ENCODE measurements around the gene C4orf50. TPM values are rescaled to one million over a fixed set of nuclear protein-coding genes. Genes with fewer than 3 reads are reported as not detected.

Gene C4orf50
- total RNA-seq, 1 donor from 2014 or later, result 0.16 TPM

DNA sequence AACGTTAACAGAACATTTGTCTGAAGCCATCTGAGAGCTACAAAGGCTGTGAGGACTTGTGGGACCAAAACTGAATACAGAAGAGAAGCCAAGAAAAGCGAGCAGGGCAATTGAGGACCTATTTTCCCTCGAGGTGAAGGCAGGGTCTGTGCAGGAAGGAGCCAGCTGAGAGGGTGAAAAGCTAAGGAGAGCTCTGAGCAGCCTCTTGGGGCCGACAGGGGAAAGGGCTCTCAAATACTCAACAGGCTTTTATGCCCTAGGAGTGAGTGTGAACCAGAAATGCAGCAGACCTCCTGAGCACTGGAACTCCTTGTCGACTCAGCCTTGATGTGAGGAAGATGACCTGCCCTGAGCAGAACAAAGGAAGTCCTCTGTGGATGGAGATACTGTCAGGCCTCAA is 54.2 kb downstream of the C4orf50 start:
- H3K27me3 Mint-ChIP-seq (ENCODE audit: low read depth, unreplicated experiment), result peaks cover 73% of the 10 kb centered on the region

DNA sequence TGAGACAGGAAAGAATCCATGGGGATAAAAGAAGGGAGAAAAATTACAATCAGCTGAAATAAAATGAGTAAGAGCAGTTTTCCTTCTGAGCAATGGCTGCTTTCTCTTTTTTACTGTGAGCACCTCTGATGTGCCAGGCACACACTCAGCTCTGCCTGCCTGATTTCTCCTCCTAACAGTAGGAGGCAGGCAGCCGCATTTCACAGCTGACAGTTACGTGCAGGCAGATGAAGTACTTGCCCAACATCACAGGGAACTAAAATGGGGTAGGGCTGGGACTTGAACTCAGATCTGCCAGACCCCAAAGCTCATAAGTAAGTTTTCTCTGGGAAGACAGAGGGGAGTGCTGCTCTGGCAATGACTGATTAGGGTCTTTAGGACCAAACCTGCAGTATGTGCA is 54.6 kb downstream of the C4orf50 start:
- H3K9me3 Mint-ChIP-seq (ENCODE audit: unreplicated experiment), result peaks cover 3% of the 10 kb centered on the region
- Histone ChIP-seq H3K36me3 (ENCODE audit: insufficient read depth, low read length) (no peaks in the 10 kb centered on the region), H3K27ac (ENCODE audit: low read depth, low read length) (no peak overlapping the region), H4K20me1 (ENCODE audit: insufficient read depth, low read length) (no peaks in the 10 kb centered on the region), H3K9me3 (ENCODE audit: insufficient read depth, low read depth, low read length) (no peaks in the 10 kb centered on the region), H3K27me3 (ENCODE audit: insufficient read depth, low read length) (peaks cover 12% of the 10 kb centered on the region), H2AFZ (ENCODE audit: low read depth, low read length) (no peak overlapping the region), H3K4me1 (ENCODE audit: insufficient read depth, low read length) (no peaks in the 10 kb centered on the region), H3K4me2 (ENCODE audit: low read length) (no peak overlapping the region), H3K79me2 (ENCODE audit: insufficient read depth, low read length) (no peaks in the 10 kb centered on the region), H3K9ac (ENCODE audit: low read length) (no peak overlapping the region), H3K4me3 (ENCODE audit: insufficient read depth, low read depth, low read length) (no peak overlapping the region)
- H3K27me3 Mint-ChIP-seq (ENCODE audit: low read depth, unreplicated experiment), result peaks cover 73% of the 10 kb centered on the region
- no peak overlapping the region for H3K4me3 Mint-ChIP-seq (ENCODE audit: unreplicated experiment)
- no peaks in the 10 kb centered on the region for H3K4me1 Mint-ChIP-seq (ENCODE audit: low read depth, unreplicated experiment)
- H3K27ac Mint-ChIP-seq (ENCODE audit: unreplicated experiment), result no peak overlapping the region
- DNase-seq (ENCODE audit: low read depth) (no peak), FAIRE-seq (no peak)
- H3K36me3 Mint-ChIP-seq (ENCODE audit: low read depth, unreplicated experiment), result no peaks in the 10 kb centered on the region
- TF ChIP-seq EZH2 (IDR thresholded peaks at IDR 0.05; ENCODE audit: insufficient read depth, low read length), result no peak
- TF ChIP-seq, protein P1, sequence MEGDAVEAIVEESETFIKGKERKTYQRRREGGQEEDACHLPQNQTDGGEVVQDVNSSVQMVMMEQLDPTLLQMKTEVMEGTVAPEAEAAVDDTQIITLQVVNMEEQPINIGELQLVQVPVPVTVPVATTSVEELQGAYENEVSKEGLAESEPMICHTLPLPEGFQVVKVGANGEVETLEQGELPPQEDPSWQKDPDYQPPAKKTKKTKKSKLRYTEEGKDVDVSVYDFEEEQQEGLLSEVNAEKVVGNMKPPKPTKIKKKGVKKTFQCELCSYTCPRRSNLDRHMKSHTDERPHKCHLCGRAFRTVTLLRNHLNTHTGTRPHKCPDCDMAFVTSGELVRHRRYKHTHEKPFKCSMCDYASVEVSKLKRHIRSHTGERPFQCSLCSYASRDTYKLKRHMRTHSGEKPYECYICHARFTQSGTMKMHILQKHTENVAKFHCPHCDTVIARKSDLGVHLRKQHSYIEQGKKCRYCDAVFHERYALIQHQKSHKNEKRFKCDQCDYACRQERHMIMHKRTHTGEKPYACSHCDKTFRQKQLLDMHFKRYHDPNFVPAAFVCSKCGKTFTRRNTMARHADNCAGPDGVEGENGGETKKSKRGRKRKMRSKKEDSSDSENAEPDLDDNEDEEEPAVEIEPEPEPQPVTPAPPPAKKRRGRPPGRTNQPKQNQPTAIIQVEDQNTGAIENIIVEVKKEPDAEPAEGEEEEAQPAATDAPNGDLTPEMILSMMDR (IDR thresholded peaks at IDR 0.05; ENCODE audit: insufficient read depth, low read depth, low read length), result no peak

More for the DNA sequence above, 54.2 kb downstream of the C4orf50 start:
- Mint-ChIP-seq H3K4me1 (ENCODE audit: low read depth, unreplicated experiment) (no peaks in the 10 kb centered on the region), H3K36me3 (ENCODE audit: low read depth, unreplicated experiment) (no peaks in the 10 kb centered on the region), H3K4me3 (ENCODE audit: unreplicated experiment) (no peak overlapping the region), H3K9me3 (ENCODE audit: unreplicated experiment) (peaks cover 3% of the 10 kb centered on the region), H3K27ac (ENCODE audit: unreplicated experiment) (no peak overlapping the region)
- no peak for FAIRE-seq
- no peaks in the 10 kb centered on the region for H3K79me2 ChIP-seq (ENCODE audit: insufficient read depth, low read length)
- TF ChIP-seq, protein P1 (IDR thresholded peaks at IDR 0.05; ENCODE audit: insufficient read depth, low read depth, low read length), result no peak
- TF ChIP-seq EZH2 (IDR thresholded peaks at IDR 0.05; ENCODE audit: insufficient read depth, low read length), result no peak
- no peaks in the 10 kb centered on the region for H3K9me3 ChIP-seq (ENCODE audit: insufficient read depth, low read depth, low read length)
- H3K4me1 ChIP-seq (ENCODE audit: insufficient read depth, low read length), result no peaks in the 10 kb centered on the region
- H3K36me3 ChIP-seq (ENCODE audit: insufficient read depth, low read length), result no peaks in the 10 kb centered on the region
- DNase-seq (ENCODE audit: low read depth), result no peak
- H3K27ac ChIP-seq (ENCODE audit: low read depth, low read length), result no peak overlapping the region
- no peaks in the 10 kb centered on the region for H4K20me1 ChIP-seq (ENCODE audit: insufficient read depth, low read length)
- no peak overlapping the region for H3K9ac ChIP-seq (ENCODE audit: low read length)
- no peak overlapping the region for H3K4me3 ChIP-seq (ENCODE audit: insufficient read depth, low read depth, low read length)
- peaks cover 10% of the 10 kb centered on the region for H3K27me3 ChIP-seq (ENCODE audit: insufficient read depth, low read length)
- no peak overlapping the region for H2AFZ ChIP-seq (ENCODE audit: low read depth, low read length)
- no peak overlapping the region for H3K4me2 ChIP-seq (ENCODE audit: low read length)

DNA sequence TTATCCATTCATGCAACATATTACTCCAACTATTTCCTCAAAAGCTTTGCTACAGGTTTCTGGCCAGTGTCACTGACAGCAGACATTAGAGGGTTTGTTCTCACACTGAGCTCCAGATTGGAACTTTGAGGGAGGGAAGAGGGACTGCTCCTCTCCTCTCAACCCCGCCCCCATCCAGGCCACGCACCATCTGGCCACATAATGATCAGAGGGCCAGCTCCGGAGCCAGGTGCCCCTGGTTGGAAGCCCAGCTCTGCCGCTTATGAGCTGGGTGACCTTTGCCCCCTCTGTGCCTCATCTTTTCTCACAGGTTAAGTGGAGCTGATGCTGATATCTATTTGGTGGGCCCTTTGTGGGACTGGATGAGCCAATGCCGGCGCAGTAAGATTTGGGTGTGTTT is 55.8 kb downstream of the C4orf50 start:
- Histone ChIP-seq H4K20me1 (ENCODE audit: insufficient read depth, low read length) (no peaks in the 10 kb centered on the region), H3K4me2 (ENCODE audit: low read length) (no peak overlapping the region), H3K4me1 (ENCODE audit: insufficient read depth, low read length) (no peaks in the 10 kb centered on the region), H3K79me2 (ENCODE audit: insufficient read depth, low read length) (no peaks in the 10 kb centered on the region), H3K9me3 (ENCODE audit: insufficient read depth, low read depth, low read length) (no peaks in the 10 kb centered on the region), H3K9ac (ENCODE audit: low read length) (no peak overlapping the region), H3K27me3 (ENCODE audit: insufficient read depth, low read length) (peaks cover 12% of the 10 kb centered on the region), H3K27ac (ENCODE audit: low read depth, low read length) (no peak overlapping the region), H2AFZ (ENCODE audit: low read depth, low read length) (no peak overlapping the region), H3K4me3 (ENCODE audit: insufficient read depth, low read depth, low read length) (no peak overlapping the region), H3K36me3 (ENCODE audit: insufficient read depth, low read length) (no peaks in the 10 kb centered on the region)
- Mint-ChIP-seq H3K9me3 (ENCODE audit: unreplicated experiment) (peaks cover 7% of the 10 kb centered on the region), H3K4me1 (ENCODE audit: low read depth, unreplicated experiment) (no peaks in the 10 kb centered on the region), H3K36me3 (ENCODE audit: low read depth, unreplicated experiment) (no peaks in the 10 kb centered on the region), H3K4me3 (ENCODE audit: unreplicated experiment) (no peak overlapping the region), H3K27me3 (ENCODE audit: low read depth, unreplicated experiment) (peaks cover 67% of the 10 kb centered on the region), H3K27ac (ENCODE audit: unreplicated experiment) (no peak overlapping the region)
- TF ChIP-seq, protein P1 (IDR thresholded peaks at IDR 0.05; ENCODE audit: insufficient read depth, low read depth, low read length), result no peak
- no peak for TF ChIP-seq EZH2 (IDR thresholded peaks at IDR 0.05; ENCODE audit: insufficient read depth, low read length)
- FAIRE-seq (no peak), DNase-seq (ENCODE audit: low read depth) (no peak)

All from astrocyte (in vitro differentiated cells and primary cell).